ENCODE data around the gene AGR2.

DNA sequence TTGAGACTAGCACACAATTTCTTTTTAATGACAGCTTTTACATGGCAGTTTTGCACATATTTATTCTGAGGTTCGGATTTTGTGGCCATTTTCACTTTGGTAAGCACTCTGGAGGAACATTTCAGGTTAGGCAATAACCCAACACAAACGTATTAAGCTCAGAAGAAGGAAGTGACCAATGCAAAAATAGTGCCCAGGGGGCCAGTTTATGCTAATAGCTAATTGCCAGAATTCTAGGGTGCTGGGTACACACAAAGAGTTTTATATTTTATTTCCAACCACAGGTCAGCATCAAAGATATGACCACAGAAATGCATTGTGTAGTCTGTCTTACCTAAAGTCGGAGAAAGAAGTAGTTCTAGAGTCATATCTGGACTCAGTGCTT, 8.4 kb upstream of the AGR2 start:
- TF ChIP-seq, protein P1, sequence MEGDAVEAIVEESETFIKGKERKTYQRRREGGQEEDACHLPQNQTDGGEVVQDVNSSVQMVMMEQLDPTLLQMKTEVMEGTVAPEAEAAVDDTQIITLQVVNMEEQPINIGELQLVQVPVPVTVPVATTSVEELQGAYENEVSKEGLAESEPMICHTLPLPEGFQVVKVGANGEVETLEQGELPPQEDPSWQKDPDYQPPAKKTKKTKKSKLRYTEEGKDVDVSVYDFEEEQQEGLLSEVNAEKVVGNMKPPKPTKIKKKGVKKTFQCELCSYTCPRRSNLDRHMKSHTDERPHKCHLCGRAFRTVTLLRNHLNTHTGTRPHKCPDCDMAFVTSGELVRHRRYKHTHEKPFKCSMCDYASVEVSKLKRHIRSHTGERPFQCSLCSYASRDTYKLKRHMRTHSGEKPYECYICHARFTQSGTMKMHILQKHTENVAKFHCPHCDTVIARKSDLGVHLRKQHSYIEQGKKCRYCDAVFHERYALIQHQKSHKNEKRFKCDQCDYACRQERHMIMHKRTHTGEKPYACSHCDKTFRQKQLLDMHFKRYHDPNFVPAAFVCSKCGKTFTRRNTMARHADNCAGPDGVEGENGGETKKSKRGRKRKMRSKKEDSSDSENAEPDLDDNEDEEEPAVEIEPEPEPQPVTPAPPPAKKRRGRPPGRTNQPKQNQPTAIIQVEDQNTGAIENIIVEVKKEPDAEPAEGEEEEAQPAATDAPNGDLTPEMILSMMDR (IDR thresholded peaks at IDR 0.05): no peak
- no peak for TF ChIP-seq POLR2A (IDR thresholded peaks at IDR 0.05)

Measured in uterus (tissue), 2 donors.